Psoas muscle (tissue), 8 donors: ENCODE measurements around the gene IGDCC3. TPM values are rescaled to one million over a fixed set of nuclear protein-coding genes. Genes with fewer than 3 reads are reported as not detected.
A peak's percentile ranks its signal among the peaks of the same experiment; 100 is the strongest.
"Not testable (repeated sequence)": the region's sequence is repeated elsewhere in the genome, so short reads cannot be mapped to it uniquely, and the experiment has no call there.

Experiments used
- ATAC-seq, 4 donors: fragments of 200-7000 bp; cut with Tn5 transposase; one replicate each; pipeline ENCODE4 v1.9.1; 2020; ENCODE audit warnings: moderate library complexity in 3 of 4, mild to moderate bottlenecking in 2 of 4
- DNase-seq, 2 donors: peaks; one replicate each; pipeline ENCODE4 v3.0.0-alpha.2; 2020
- H3K27ac ChIP-seq: fragments of 200-600 bp; one replicate; pipeline ENCODE4 v1.8.0; 2022
- H3K27me3 ChIP-seq, 3 donors: fragments of 200-600 bp in 1 of 3; one replicate each; pipeline versions ENCODE4 v1.6.1 to v1.8.0; 2013 to 2022; ENCODE audit warnings: low read length in 2 of 3, mild to moderate bottlenecking in 2 of 3, moderate library complexity in 1 of 3; ENCODE audit not compliant: insufficient read depth in 3 of 3
- H3K36me3 ChIP-seq, 2 donors: fragments of 200-600 bp in 1 of 2; one replicate each; pipeline versions ENCODE4 v1.6.1 to v1.8.0; 2013 to 2022; ENCODE audit warnings: low read depth in 1 of 2, mild to moderate bottlenecking in 1 of 2, moderate library complexity in 1 of 2; ENCODE audit not compliant: insufficient read depth in 1 of 2
- H3K4me1 ChIP-seq: fragments of 200-600 bp; one replicate; pipeline ENCODE4 v1.8.0; 2022
- H3K4me3 ChIP-seq: fragments of 200-600 bp; one replicate; pipeline ENCODE4 v1.8.0; 2022; ENCODE audit warnings: mild to moderate bottlenecking
- H3K9me3 ChIP-seq: fragments of 200-600 bp; one replicate; pipeline ENCODE4 v1.8.0; 2022
- WGBS, 3 donors: extraction: QIAGEN DNeasy Blood & Tissue Kit; methylation state at CpG; one replicate each; pipeline versions ENCODE4 v1.1.6 to v1.1.7; 2013; 5-methylcytosine and 5-hydroxymethylcytosine counted together
- intact Hi-C, 2 donors: fragments of 100-400 bp; cut with DNase I; formaldehyde crosslinking; loops; one replicate each; pipeline versions ENCODE4 v1.11.0 to v1.14.2; 2022
- polyA plus RNA-seq, 3 donors: library from polyadenylated mRNA; stranded (reverse); fragments of 200-250 nt; gene quantifications; one replicate each; pipeline ENCODE4 v1.2.3, GENCODE V29; 2013
- total RNA-seq, 4 donors: library from RNA; stranded (reverse); fragmentation: NEBNext Ultra II Directional in 2 of 4; extraction: Animal tissue kit (Norgen Biotek cat#: 25700) in 2 of 4; gene quantifications; one replicate each; pipeline versions ENCODE4 v1.2.1 to v1.2.4, GENCODE V29; 2021 to 2023
- TF ChIP-seq, protein P1 (sequence below): fragments of 200-600 bp; IDR thresholded peaks from one replicate; pipeline ENCODE4 v1.8.0; 2022; ENCODE audit warnings: antibody characterized with exemption
- donor health status: healthy with polysubstance abuse.
- donor health status: DM: no; HTN: no; CAD: no; lungs with moderate emphysema.
- donor health status: Bipolar disorder and iron deficiency.
- donor health status: healthy.
- donor health status: DM: yes; HTN: yes; CAD: no.
- donor health status: DM: no; HTN: no; CAD: no.
- donor health status: DM: no; HTN: no; CAD: no.
- donor health status: DM: yes; HTN: yes; CAD: no.

The IGDCC3 gene
- total and polyA plus RNA-seq, 7 donors: not detected

DNA sequence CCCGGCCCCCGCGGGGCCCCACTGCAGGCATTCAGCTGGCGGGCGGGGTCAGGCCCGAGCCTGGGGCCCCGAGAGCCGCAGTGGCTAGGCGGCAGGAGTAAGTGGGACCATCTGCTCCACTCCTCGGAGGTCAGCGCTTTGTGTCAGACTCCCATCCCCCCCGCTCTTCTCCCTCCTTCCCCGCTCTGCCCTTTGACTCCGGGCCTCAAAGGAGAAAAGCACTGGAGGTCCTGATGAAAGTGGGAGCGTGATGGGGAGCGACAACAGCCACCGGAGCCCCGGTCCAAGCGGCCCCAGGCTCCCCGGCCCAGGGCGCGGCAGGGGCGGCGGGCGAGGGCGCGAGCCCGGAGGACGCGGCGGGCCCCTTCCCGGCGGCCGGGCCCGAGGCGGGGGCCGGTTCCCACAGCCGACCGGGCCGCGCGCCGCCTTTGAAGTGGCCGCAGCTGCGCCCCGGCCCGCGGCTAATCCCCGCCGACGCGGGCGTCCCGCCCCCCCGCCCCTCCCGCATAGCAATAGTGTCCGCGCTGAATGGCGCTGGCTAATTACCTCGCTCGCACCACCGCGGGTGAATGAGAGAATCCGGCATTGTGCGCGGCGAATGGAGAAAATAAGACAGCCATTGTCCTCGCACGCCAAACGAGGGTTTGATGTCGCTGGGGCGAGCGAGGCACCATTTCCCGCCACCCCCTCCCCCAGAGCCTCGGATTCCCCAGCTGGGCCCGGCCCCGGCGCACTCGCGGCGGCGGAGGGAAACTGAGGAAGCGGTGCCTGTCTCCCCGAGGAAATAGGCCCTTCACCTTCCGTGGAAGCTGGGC lies 22.4 kb downstream of the IGDCC3 start:
- ATAC-seq (peak; percentile 15 to 70 (median 54)), DNase-seq (no peak)
- WGBS, 3 donors: 2 to 4% (median 4%) methylated on average over 51 to 85 of the region's 85 CpGs
- Histone ChIP-seq H3K9me3 (no peaks in the 10 kb centered on the region), H3K36me3 (no peaks in the 10 kb centered on the region), H3K4me3 (peak overlapping the region; percentile 69), H3K27me3 (peaks cover 0 to 12% (median 6%) of the 10 kb centered on the region in 3 donors), H3K4me1 (no peaks in the 10 kb centered on the region), H3K27ac (no peak overlapping the region)
- intact Hi-C loops: no loop called here
- TF ChIP-seq, protein P1, sequence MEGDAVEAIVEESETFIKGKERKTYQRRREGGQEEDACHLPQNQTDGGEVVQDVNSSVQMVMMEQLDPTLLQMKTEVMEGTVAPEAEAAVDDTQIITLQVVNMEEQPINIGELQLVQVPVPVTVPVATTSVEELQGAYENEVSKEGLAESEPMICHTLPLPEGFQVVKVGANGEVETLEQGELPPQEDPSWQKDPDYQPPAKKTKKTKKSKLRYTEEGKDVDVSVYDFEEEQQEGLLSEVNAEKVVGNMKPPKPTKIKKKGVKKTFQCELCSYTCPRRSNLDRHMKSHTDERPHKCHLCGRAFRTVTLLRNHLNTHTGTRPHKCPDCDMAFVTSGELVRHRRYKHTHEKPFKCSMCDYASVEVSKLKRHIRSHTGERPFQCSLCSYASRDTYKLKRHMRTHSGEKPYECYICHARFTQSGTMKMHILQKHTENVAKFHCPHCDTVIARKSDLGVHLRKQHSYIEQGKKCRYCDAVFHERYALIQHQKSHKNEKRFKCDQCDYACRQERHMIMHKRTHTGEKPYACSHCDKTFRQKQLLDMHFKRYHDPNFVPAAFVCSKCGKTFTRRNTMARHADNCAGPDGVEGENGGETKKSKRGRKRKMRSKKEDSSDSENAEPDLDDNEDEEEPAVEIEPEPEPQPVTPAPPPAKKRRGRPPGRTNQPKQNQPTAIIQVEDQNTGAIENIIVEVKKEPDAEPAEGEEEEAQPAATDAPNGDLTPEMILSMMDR: no peak

- H3K36me3 ChIP-seq: no peaks in the 10 kb centered on the region
- TF ChIP-seq, protein P1: no peak
- H3K9me3 ChIP-seq: no peaks in the 10 kb centered on the region
- peaks cover 0 to 12% (median 6%) of the 10 kb centered on the region in 3 donors for H3K27me3 ChIP-seq
- peak overlapping the region; percentile 69 for H3K4me3 ChIP-seq
- intact Hi-C loops: no loop called here
- ATAC-seq (peak in 1 of 4 donors; percentile 10), DNase-seq (no peak)
- 43 to 53% (median 52%) methylated on average over 9 to 10 of the region's 10 CpGs for WGBS, 3 donors
- H3K4me1 ChIP-seq: no peaks in the 10 kb centered on the region
- no peak overlapping the region for H3K27ac ChIP-seq
These were observed 23.0 kb downstream of the IGDCC3 start for GRCh38 chr15:65354835-65355172.

GRCh38 chr15:65351972-65352371 lies 25.8 kb downstream of the IGDCC3 start:
- peaks cover 0 to 12% (median 6%) of the 10 kb centered on the region in 3 donors for H3K27me3 ChIP-seq
- 58 to 81% (median 60%) methylated on average over 1 of the region's 1 CpG for WGBS, 3 donors
- H3K36me3 ChIP-seq, intact Hi-C loops, DNase-seq, H3K4me1 ChIP-seq, ATAC-seq, H3K9me3 ChIP-seq, H3K27ac ChIP-seq, H3K4me3 ChIP-seq: not testable (repeated sequence)

GRCh38 chr15:65349338-65349737 lies 28.5 kb downstream of the IGDCC3 start:
- DNase-seq: no peak
- no peaks in the 10 kb centered on the region for H3K9me3 ChIP-seq
- no peak overlapping the region for H3K27ac ChIP-seq
- ATAC-seq: no peak
- H3K36me3 ChIP-seq: no peaks in the 10 kb centered on the region
- no peak overlapping the region for H3K4me3 ChIP-seq
- WGBS, 3 donors: 83 to 90% (median 89%) methylated on average over 8 of the region's 8 CpGs
- TF ChIP-seq, protein P1: no peak
- H3K27me3 ChIP-seq: no peaks in the 10 kb centered on the region
- no peaks in the 10 kb centered on the region for H3K4me1 ChIP-seq
- intact Hi-C loops: no loop called here

GRCh38 chr15:65347756-65348155 lies 30.0 kb downstream of the IGDCC3 start:
- DNase-seq, H3K27me3 ChIP-seq, H3K4me3 ChIP-seq, intact Hi-C loops, H3K36me3 ChIP-seq, H3K4me1 ChIP-seq, H3K9me3 ChIP-seq, H3K27ac ChIP-seq, ATAC-seq: not testable (repeated sequence)
- WGBS, 3 donors: 87 to 97% (median 93%) methylated on average over 8 of the region's 8 CpGs
